SKM-1 (cell line): ENCODE data around the gene CPZ.
"Not testable (repeated sequence)": the region's sequence is repeated elsewhere in the genome, so short reads cannot be mapped to it uniquely, and the experiment has no call there.

Experiments
- DNase-seq: peaks from one replicate; lab custom pipeline; 2025; ENCODE audit not compliant: unreplicated experiment; lab: John Stamatoyannopoulos, UW

CPZ gene

GRCh38 chr4:8648816-8649630 is 56.5 kb downstream of the CPZ start:
- no peak for DNase-seq

GRCh38 chr4:8649631-8650361 is 57.2 kb downstream of the CPZ start:
- no peak for DNase-seq

- no peak for DNase-seq
Measured at GRCh38 chr4:8651661-8652180, 59.2 kb downstream of the CPZ start.

GRCh38 chr4:8652181-8653078 is 59.9 kb downstream of the CPZ start:
- DNase-seq = no peak

- no peak for DNase-seq
Measured at GRCh38 chr4:8653326-8654000, 60.9 kb downstream of the CPZ start.

GRCh38 chr4:8654139-8654538 is 61.6 kb downstream of the CPZ start:
- DNase-seq = not testable (repeated sequence)

- no peak for DNase-seq
Measured at GRCh38 chr4:8655411-8656184, 63.0 kb downstream of the CPZ start.

- DNase-seq = no peak
Measured at GRCh38 chr4:8656185-8656517, 63.6 kb downstream of the CPZ start.

GRCh38 chr4:8656711-8657380 is 64.3 kb downstream of the CPZ start:
- DNase-seq = no peak

- no peak for DNase-seq
Measured at GRCh38 chr4:8657381-8658088, 65.0 kb downstream of the CPZ start.

- no peak for DNase-seq
Measured at GRCh38 chr4:8662776-8663175, 70.2 kb downstream of the CPZ start.

- DNase-seq = no peak
Measured at GRCh38 chr4:8664031-8664805, 71.7 kb downstream of the CPZ start.

GRCh38 chr4:8664976-8665375 is 72.4 kb downstream of the CPZ start:
- DNase-seq = no peak

GRCh38 chr4:8665406-8666360 is 73.1 kb downstream of the CPZ start:
- DNase-seq = no peak

- no peak for DNase-seq
Measured at GRCh38 chr4:8666581-8666980, 74.0 kb downstream of the CPZ start.
